Ascending aorta (tissue), 2 donors: ENCODE data around the gene NEURL1. TPM values are rescaled to one million over a fixed set of nuclear protein-coding genes. Genes with fewer than 3 reads are reported as not detected.

Source experiments
- DNase-seq, 2 donors: peaks; one replicate each; pipeline ENCODE4 v3.0.0-alpha.2; 2019; ENCODE audit warnings: low spot score in 2 of 2
- H3K27ac ChIP-seq, 2 donors: fragments of 200-600 bp; sonication (generic); one replicate each; pipeline ENCODE4 v1.5.1; 2016 to 2017; ENCODE audit warnings: mild to moderate bottlenecking in 1 of 2
- H3K27me3 ChIP-seq: fragments of 200-600 bp; sonication (generic); one replicate; pipeline ENCODE4 v1.5.1; 2017
- H3K36me3 ChIP-seq, 2 donors: fragments of 200-600 bp; sonication (generic); one replicate each; pipeline ENCODE4 v1.5.1; 2016
- H3K4me1 ChIP-seq, 2 donors: fragments of 200-600 bp; sonication (generic); one replicate each; pipeline ENCODE4 v1.5.1; 2016 to 2017; ENCODE audit warnings: mild to moderate bottlenecking in 1 of 2
- H3K4me3 ChIP-seq, 2 donors: fragments of 200-600 bp; sonication (generic); one replicate each; pipeline ENCODE4 v1.5.1; 2016 to 2017; ENCODE audit warnings: mild to moderate bottlenecking in 1 of 2
- H3K9me3 ChIP-seq, 2 donors: fragments of 200-600 bp; sonication (generic); one replicate each; pipeline ENCODE4 v1.5.1; 2016
- CTCF ChIP-seq, 3 experiments: fragments of 200-600 bp in 2 of 3; fragments of 450-650 bp in 1 of 3; sonication (generic) in 2 of 3; IDR thresholded peaks; one replicate each; pipeline ENCODE4 v1.5.1; 2016 to 2019; ENCODE audit warnings: antibody characterized with exemption in 3 of 3, mild to moderate bottlenecking in 1 of 3, moderate library complexity in 1 of 3
- intact Hi-C: fragments of 100-400 bp; cut with DNase I; formaldehyde crosslinking; loops from one replicate; pipeline ENCODE4 v1.15.1; 2023
- total RNA-seq: library from RNA; depleted of rRNA; stranded (reverse); fragments of >200 nt; gene quantifications from one replicate; pipeline ENCODE4 v1.1.0, GENCODE V29; 2016

NEURL1 gene
- total RNA-seq, 1 donor from 2014 or later: not detected

- Histone ChIP-seq H3K4me1 (no peaks in the 10 kb centered on the region), H3K36me3 (no peaks in the 10 kb centered on the region), H3K4me3 (no peak overlapping the region), H3K27ac (no peak overlapping the region), H3K9me3 (no peaks in the 10 kb centered on the region), H3K27me3 (no peaks in the 10 kb centered on the region)
- TF ChIP-seq CTCF (IDR thresholded peaks at IDR 0.05): no peak
- intact Hi-C loops: no loop called here
- no peak for DNase-seq
Observed at GRCh38 chr10:103466734-103467133, 26.8 kb upstream of the NEURL1 start.

- Histone ChIP-seq H3K9me3 (no peaks in the 10 kb centered on the region), H3K27ac (no peak overlapping the region), H3K27me3 (no peaks in the 10 kb centered on the region), H3K4me1 (no peaks in the 10 kb centered on the region), H3K4me3 (no peak overlapping the region), H3K36me3 (no peaks in the 10 kb centered on the region)
- DNase-seq: no peak
- intact Hi-C loops: no loop called here
- no peak for TF ChIP-seq CTCF (IDR thresholded peaks at IDR 0.05)
Observed at GRCh38 chr10:103467406-103467805, 26.1 kb upstream of the NEURL1 start.

DNA sequence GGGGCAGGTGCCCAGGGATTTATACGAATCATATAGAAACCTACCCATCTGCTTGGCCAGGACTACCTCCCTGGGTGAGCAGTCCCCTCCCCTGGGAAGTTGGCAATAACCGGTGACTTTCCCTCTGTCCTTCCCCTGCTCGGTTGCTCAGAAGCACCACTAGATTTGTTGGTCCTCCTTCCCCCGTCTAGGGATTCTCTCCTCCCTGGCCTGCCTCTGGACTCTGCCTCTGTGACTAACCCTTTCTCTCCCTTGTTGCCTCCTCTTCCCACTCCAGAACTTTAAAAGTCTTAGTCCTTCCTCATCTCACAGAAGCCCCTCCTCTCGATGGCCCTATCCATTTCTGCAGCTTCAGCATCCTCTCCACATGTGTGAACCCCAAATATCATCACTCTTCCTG, 24.3 kb upstream of the NEURL1 start:
- TF ChIP-seq CTCF (IDR thresholded peaks at IDR 0.05): no peak
- intact Hi-C loops: no loop called here

GRCh38 chr10:103470761-103471653, 22.5 kb upstream of the NEURL1 start:
- no peak for DNase-seq
- intact Hi-C loops: no loop called here
- Histone ChIP-seq H3K27me3 (no peaks in the 10 kb centered on the region), H3K36me3 (no peaks in the 10 kb centered on the region), H3K9me3 (no peaks in the 10 kb centered on the region), H3K4me3 (no peak overlapping the region), H3K27ac (peak overlapping the region in 1 of 2 donors; percentile 12), H3K4me1 (no peaks in the 10 kb centered on the region)
- no peak for TF ChIP-seq CTCF (IDR thresholded peaks at IDR 0.05)

More for the DNA sequence above, 24.3 kb upstream of the NEURL1 start:
- Histone ChIP-seq H3K36me3 (no peaks in the 10 kb centered on the region), H3K4me3 (no peak overlapping the region), H3K4me1 (no peaks in the 10 kb centered on the region), H3K27ac (no peak overlapping the region), H3K9me3 (no peaks in the 10 kb centered on the region), H3K27me3 (no peaks in the 10 kb centered on the region)
- DNase-seq: no peak

DNA sequence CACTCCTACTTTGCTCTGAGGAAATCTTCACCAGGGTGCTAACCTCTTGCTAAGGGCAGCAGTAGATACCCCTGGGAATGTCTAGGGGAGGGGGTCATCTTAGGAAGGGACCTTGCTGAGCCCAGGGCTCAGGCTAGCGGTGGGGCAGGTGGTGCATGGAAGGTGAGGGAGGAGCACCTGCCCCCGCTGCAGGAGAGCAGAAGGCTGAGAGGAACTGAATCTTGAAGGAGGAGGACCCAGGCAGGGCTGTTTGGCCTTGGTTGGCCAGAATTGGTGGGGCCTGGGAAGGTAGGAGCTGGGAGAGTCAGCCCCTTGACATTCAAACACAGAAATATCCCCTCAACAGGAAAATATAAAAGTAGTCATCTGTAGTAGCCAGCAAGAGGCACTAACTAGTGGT, 21.5 kb upstream of the NEURL1 start:
- intact Hi-C loops: no loop called here
- Histone ChIP-seq H3K27me3 (no peaks in the 10 kb centered on the region), H3K4me3 (no peak overlapping the region), H3K4me1 (no peaks in the 10 kb centered on the region), H3K36me3 (no peaks in the 10 kb centered on the region), H3K9me3 (no peaks in the 10 kb centered on the region), H3K27ac (peak overlapping the region in 1 of 2 donors; percentile 2)
- DNase-seq: no peak
- no peak for TF ChIP-seq CTCF (IDR thresholded peaks at IDR 0.05)
